GM18502 (cell line): ENCODE measurements around the gene CD8B2.
"Not testable (repeated sequence)": the region's sequence is repeated elsewhere in the genome, so short reads cannot be mapped to it uniquely, and the experiment has no call there.

Experiments
- ATAC-seq: cut with Tn5 transposase; IDR thresholded peaks from one replicate; pipeline ENCODE4 v1.9.1; 2021; ENCODE audit warnings: mild to moderate bottlenecking; ENCODE audit not compliant: unreplicated experiment, poor library complexity

Gene CD8B2

DNA sequence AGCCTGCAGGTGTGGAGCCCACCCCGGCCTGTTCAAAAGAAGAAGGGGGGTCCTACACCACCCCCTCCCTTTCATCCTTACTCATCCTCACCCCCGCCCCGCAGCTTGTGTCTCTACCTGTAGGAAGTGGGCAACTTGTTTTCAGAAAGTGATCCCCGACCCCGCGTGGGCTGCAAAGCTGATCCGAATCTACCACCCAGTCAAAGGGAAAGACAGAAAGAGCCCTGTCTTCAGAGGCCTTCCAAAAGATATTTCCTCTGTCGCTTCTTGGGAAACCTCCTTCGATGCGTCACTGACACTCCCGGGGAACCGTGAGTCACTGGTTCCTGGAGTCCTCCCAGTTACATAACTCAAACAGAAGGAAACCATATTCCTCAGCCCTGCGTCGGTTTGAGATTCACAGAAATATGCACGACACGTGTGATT lies 24.3 kb downstream of the CD8B2 start:
- ATAC-seq: not testable (repeated sequence)

- not testable (repeated sequence) for ATAC-seq
Measured at GRCh38 chr2:106511934-106512333, 24.8 kb downstream of the CD8B2 start.

DNA sequence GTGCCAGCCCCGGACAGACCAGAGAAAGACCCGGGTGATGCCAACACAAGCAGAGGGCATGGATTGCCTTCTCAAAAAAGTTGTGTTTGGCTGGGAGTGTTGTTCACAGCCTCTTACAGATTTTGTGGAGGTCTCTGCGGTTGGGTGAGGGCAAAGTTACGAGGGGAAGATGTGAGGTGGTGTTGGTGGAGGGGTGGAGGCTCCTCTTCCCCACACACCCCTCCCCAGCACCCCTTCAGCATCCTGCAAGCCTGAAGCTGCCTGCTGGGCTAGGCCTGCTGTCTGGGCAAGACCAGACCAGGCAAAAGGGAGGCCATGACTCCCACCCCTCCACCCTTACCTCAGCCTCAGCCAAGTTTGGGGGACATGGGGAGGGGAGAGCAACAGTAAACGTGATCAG lies 26.2 kb downstream of the CD8B2 start:
- not testable (repeated sequence) for ATAC-seq

DNA sequence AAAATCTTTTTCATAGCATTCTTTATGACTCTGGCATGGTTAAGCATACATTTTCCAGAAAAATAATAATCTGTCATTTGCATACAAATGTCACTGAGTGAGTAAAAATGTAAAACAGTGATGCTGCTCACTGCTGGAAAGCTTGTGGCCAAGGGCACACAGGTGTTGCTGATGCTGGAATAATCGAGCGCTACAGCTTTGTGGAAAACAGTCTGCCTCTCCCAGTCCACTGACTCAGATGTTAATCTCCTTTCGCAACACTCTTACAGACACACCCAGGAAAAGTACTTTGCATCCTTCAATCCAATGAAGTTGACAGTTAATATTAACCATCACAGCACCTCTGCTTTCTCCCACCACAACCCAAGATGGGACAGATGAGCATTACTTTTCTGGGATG lies 27.7 kb downstream of the CD8B2 start:
- not testable (repeated sequence) for ATAC-seq

- no peak for ATAC-seq
Measured at GRCh38 chr2:106516436-106516835, 29.3 kb downstream of the CD8B2 start.

GRCh38 chr2:106516864-106517263 lies 29.7 kb downstream of the CD8B2 start:
- no peak for ATAC-seq

- ATAC-seq: no peak
Measured at GRCh38 chr2:106517329-106517728, 30.2 kb downstream of the CD8B2 start.

GRCh38 chr2:106519767-106520166 lies 32.6 kb downstream of the CD8B2 start:
- ATAC-seq: no peak

GRCh38 chr2:106521016-106521415 lies 33.9 kb downstream of the CD8B2 start:
- no peak for ATAC-seq

GRCh38 chr2:106523976-106524665 lies 37.0 kb downstream of the CD8B2 start:
- no peak for ATAC-seq

DNA sequence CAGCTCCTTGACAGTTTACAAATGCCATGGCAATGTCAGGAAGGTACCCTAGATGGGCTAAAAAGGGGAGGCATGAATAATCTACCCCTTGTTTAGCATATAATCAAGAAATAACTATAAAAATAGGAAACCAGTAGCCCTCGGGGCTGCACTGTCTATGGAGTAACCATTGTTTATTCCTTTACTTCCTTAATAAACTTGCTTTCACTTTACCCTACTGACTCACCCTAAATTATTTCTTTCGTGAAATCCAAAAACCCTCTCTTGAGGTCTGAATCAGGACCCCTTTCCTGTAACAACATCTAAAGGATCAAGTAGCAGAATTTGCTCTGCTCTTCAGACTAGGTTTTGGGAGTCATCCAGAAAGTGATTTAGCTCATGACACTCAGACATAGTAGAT lies 43.7 kb downstream of the CD8B2 start:
- ATAC-seq: no peak

DNA sequence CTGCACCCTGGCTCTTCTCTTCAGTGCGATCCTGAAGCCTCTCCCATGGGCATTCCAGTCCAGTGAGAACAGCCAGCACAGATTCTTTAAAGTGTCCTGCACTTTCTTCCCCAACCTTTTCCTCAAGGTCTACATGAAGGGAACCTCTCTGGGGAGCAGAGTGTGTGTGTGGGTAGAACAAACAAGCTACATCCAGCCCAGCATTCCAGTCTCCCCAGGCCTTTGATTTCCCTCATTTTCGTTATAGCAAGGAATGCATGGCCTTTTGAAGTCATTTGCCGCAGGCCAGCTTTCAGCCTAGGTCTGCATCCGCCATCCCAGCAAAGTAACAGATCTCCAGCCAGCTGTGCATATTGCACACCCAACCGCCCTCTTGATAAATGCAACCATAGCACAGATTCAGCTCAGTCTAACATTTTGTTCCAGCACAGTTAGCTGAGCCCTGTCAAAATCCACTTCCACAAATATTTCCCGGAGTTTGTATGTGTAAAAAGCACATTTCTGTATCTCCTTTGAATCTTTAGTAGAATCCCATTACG lies 44.6 kb downstream of the CD8B2 start:
- ATAC-seq: no peak

GRCh38 chr2:106532236-106532635 lies 45.1 kb downstream of the CD8B2 start:
- no peak for ATAC-seq

- ATAC-seq: no peak
Measured at GRCh38 chr2:106534471-106534870, 47.3 kb downstream of the CD8B2 start.

- no peak for ATAC-seq
Measured at GRCh38 chr2:106536490-106536889, 49.3 kb downstream of the CD8B2 start.

DNA sequence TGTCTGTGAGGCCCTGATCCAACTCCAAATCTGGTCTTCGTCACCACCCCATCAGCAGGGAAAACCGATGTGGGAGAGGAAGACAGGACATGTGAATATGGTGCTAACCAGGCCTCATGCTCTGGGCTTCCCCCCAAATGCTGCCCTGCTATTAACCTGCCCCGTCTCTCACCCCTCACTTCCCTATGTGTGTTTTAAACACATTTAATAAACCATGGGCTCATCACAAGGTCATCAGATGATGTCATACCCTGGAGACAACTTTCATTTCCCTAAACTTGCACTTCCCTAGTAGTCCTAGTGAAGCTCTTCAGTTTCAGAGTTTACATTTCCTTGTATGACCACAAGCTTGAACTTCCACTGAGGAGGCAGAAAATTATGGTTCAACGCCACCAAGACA lies 49.9 kb downstream of the CD8B2 start:
- no peak for ATAC-seq

GRCh38 chr2:106537791-106538191 lies 50.6 kb downstream of the CD8B2 start:
- no peak for ATAC-seq

GRCh38 chr2:106540886-106541285 lies 53.7 kb downstream of the CD8B2 start:
- no peak for ATAC-seq

DNA sequence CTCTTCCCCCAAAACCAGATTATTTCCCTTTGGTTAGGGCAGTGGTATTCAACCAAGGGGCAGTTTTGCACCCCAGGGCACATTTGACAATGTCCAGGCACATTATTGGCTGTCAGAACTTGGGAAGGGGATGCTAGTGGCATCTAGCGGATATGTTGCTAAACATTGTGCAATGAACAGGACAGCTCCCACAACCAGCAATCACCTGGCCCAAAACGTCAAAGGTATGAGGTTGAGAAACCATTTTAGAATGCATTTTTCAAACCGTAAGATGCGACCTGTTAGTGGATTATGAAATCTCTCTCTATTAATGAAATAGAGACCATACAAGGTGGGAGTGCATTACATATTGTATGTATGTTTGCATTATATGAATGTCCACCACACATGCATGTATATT lies 54.2 kb downstream of the CD8B2 start:
- no peak for ATAC-seq

GRCh38 chr2:106542746-106543359 lies 55.7 kb downstream of the CD8B2 start:
- peak; percentile 98 for ATAC-seq

DNA sequence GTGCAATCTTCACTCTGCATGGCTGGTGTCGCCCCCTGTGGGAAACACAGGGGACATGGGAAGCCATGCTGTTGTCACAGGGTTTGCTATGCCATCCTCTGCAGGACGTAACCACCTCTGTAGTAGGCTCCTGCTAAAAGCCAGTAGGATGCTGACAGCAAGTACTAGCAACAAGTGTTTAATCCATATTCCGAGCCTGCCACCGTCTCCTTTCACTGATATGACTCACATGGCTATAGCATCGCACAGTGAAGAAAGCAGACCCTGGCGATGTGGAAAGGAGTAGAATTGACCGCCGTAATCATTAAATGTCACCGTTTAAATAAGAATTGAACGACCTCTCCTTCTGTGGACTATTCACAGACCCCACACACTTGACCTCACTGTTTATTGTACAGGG lies 57.8 kb downstream of the CD8B2 start:
- no peak for ATAC-seq
